GM19035 (cell line): ENCODE data around the gene GOLGA1.
"Not testable (repeated sequence)": the region's sequence is repeated elsewhere in the genome, so short reads cannot be mapped to it uniquely, and the experiment has no call there.

Experiments used
- ATAC-seq: cut with Tn5 transposase; IDR thresholded peaks from one replicate; pipeline ENCODE4 v1.9.1; 2021; ENCODE audit not compliant: unreplicated experiment

Gene GOLGA1, protein sequence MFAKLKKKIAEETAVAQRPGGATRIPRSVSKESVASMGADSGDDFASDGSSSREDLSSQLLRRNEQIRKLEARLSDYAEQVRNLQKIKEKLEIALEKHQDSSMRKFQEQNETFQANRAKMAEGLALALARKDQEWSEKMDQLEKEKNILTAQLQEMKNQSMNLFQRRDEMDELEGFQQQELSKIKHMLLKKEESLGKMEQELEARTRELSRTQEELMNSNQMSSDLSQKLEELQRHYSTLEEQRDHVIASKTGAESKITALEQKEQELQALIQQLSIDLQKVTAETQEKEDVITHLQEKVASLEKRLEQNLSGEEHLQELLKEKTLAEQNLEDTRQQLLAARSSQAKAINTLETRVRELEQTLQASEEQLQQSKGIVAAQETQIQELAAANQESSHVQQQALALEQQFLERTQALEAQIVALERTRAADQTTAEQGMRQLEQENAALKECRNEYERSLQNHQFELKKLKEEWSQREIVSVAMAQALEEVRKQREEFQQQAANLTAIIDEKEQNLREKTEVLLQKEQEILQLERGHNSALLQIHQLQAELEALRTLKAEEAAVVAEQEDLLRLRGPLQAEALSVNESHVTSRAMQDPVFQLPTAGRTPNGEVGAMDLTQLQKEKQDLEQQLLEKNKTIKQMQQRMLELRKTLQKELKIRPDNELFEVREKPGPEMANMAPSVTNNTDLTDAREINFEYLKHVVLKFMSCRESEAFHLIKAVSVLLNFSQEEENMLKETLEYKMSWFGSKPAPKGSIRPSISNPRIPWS

DNA sequence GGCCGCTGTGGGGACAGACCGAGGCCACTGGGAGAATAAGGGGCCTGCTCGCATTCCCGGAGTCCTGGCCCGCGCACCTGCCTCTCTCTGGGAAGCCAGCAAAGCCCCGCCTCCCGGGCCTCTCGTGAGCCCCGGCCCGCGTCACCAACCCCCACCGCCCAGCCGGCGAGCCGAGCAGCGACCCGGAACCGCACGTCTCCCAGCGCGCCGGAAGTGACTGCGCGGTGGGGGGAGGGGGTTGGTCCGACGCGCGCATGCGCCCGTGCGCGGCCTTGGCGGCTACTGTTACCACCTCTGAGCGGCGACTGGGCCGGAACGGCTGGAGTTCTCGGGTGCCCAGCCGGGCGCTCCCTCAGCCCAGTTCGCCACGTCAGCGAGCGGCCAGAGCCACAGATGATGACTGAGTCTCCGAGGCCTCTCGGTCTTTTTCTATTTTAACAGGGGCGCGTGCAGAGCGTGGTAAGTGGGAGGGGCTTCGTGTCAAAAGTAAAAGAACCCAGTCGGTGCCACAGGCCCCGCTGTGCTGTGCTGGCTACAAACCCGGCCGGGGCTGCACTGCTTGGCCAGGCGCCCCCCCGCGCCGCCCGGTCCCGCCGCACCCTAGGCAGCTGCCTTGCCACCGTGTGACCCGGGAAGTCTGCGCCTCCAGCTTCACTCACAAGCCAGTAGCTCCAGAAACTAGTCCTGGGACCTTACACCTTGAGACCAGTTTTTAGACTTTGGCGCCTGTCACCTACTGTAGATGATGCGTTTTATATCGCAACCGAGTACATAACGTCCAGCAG, at the start of gene GOLGA1:
Gene GOLGA1, minus strand, starts transcription at position 190 of the 785 bp plus-strand sequence. CDS start 2,372 bp downstream, outside the sequence.
- ATAC-seq = peak; percentile 84

DNA sequence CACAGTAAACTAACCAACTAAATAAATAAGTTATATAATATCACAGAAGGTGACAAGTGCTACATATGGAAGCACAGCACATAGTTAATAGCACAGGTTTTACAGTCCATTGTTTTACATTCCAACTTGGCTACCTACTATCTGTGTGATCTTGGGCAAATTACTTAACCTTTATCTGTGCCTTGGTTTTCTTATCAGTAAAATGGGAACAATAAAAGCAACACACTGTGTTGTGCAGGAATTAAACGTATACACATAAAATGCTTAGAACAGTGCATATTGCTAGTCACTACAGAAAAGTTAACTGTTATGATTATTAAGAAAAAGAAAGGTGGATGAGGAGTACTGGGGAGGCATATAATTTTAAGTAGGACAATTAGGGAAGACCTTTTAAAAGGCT, 42.8 kb upstream of the GOLGA1 start:
- ATAC-seq = no peak

DNA sequence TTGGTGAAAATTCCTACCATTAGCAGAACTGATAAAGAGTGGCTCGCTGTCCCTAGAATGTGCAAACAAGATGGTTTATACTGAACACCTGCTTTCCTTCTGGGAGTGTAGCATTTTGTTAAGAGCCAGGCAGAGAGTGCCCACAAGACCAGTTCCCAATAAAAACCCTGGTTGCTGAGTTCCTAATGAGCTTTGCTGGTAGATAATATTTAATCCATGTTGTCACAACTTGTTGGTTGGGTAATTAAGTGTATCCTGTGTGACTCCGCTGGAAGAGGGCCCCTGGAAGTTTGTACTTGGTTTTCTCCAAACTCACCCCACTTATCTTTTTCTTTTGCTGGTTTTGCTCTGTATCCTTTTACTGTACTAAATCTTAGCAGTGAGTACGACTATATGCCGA, 39.5 kb upstream of the GOLGA1 start:
- no peak for ATAC-seq

DNA sequence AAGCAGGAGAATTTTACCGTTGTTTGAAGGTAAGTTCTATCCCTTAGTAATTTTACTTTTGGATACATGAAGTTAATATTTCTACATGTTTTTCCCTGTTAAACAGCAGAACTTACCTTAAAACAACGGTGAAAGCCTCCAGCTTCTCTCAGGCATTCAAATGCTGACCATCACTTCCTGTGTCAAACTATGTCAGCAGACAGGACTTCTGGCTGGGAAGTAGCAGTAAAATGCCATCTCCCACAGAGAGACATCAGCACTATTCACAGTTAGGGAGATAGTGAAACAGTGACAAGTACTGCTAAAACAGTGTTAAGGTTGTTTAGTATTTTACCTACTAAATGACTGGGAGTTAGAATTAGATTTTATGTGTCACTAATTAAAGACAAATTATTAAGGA, 34.2 kb upstream of the GOLGA1 start:
- no peak for ATAC-seq

DNA sequence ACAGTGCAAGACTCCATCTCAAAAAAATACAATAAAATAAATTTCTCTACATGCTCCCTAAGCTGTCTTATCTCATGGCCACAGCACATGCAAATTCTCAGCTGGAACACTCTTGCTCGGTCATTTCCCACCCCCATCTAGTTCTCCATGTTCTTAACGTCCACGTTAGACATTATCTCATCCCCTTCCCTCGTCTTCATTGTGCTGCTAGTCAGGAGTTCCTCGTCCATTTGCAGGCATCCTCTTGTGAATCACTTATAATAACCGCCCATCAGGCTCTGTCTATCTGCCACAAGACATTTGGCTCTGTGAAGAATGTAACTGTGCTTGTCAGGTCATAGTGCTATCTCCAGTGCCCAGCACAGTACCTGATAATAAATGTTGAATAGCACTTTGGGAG, 32.9 kb upstream of the GOLGA1 start:
- no peak for ATAC-seq

DNA sequence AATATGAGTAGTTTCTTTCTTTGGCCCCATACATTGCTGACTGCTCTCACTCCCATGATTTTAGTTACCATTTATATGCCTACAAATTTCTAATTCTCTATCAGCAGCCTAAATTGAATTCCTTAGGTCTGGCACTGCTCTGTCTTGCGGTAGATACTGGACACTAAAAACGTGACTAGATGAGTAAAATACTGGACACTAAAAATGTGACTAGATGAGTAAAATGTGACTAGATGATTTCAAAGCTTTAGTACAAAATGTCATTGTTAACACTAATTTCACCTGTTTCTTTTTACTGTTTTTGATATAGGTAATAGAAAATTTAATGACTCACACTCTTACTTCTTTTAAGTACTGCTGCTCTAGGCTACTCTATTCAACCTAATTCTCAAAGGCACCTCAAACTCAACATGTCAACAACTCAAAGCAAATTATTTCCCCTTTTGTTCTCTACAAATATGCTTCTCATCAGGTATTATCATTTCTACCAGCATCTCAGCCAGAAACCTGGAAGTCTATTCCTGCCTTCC, 31.4 kb upstream of the GOLGA1 start:
- no peak for ATAC-seq

DNA sequence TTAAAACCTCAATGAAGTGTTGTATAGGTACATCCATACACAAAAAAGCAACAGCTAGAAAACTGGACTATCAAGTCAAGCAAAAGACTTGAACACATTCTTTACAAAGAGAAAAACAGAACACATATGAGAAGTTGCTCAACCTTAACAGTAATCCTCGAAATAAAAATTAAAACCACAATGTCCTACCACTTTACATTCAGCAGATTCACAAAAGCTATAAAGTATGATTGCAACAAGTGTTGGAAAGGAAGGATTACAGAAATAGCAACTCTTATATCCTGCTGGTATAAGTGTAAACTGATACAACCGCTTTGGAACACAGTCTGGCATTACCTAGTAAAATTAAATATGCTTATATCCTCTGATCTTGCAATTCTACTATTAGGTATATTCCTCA, 28.5 kb upstream of the GOLGA1 start:
- ATAC-seq = no peak

DNA sequence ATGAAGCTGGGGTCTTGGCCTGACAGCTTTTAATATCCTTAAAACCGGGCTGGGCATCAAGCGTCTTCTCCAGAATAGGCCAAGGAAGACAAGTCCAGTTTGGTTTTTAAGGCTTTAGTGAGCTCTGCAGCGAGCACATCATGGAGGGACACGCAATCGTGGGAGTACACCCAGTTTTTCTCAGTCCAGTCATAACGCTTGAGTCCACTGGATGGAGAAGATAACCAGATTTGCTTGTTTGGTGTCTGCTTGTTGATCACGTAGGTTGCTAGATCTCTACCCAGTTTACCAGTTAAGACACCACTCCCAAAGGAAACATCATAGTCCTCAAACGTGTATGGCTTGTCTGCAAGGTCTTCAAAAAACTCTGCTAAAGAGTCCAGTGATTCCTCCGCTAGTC, 27.4 kb upstream of the GOLGA1 start:
- ATAC-seq = no peak

DNA sequence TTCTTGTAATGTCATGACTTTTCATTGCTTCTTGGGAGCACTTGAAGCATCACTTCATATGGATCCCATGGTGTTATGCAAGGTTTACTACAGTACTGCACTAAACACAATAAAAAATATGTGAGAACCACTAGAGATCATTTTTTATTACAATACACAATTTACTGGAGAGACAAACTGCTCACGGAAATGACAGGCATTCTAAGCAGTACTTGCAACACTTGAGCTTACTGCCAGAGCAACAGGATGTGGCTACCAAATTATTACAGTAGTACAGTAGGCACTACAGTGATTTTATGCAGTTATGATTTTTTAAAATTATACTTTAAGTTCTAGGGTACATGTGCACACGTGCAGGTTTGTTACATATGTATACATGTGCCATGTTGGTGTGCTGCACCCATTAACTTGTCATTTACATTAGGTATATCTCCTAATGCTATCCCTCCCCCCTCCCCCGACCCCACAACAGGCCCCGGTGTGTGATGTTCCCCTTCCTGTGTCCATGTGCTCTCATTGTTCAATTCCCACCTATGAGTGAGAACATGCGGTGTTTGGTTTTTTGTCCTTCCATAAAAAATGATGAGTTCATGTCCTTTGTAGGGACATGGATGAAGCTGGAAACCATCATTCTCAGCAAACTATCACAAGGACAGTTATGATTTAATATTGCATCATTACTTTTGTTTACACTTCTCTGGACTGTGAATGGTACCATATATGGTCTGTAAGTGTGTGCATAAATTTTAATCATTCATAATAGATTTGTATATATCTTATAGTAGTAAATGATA, 25.1 kb upstream of the GOLGA1 start:
- not testable (repeated sequence) for ATAC-seq

DNA sequence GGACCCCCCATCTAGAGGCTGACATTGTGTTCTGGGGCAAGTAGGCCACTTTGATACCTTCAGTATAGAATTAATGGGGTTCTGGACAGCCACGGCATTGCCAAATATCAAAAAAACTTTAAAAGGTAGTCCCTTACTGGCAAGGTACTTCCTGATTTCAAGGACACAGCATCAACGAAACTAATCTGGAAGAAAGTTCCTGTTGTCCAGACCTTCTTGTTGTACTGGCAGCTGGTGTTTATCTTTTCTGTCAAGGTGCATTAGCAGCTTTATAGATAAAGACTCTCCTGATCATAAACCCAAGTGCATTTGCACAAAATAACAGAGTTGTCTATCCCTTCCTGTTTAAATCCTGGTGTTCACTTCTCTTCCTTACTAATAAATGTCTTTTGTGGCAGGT, 23.7 kb upstream of the GOLGA1 start:
- ATAC-seq = no peak

DNA sequence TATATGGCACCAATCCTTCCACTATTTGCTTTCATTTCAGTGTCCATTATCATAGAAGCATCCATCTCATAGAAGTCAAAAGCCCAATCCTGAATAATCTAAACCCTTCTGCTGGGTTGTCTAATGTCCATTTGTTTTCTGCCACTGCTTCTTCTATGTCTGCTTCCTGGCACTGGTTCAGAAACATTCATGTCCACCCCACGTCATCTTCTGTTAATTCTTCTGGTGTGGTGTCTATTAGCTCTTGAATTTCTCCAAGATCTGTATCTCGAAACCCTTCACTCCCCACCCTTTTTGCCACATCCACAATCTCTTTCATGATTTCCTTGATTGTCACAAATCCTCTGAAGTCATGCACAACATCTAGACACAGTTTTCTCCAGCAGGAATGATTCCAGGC, 23.2 kb upstream of the GOLGA1 start:
- ATAC-seq = no peak

DNA sequence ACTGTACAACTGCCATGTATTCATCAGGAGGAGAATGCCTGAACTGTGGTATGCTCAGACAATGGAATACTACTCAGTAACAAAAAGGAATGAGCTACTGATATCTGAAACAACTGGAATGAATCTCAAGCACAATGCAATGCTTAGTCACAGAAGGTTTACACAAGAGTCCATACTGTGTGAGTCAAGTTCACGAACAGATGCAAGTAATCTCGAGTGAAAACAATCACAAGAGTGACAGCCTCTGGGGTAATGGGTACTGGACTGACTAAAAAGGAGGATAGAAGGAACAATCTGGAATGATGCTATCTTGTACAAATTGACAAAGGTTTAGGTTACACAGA, 19.5 kb upstream of the GOLGA1 start:
- ATAC-seq = no peak

DNA sequence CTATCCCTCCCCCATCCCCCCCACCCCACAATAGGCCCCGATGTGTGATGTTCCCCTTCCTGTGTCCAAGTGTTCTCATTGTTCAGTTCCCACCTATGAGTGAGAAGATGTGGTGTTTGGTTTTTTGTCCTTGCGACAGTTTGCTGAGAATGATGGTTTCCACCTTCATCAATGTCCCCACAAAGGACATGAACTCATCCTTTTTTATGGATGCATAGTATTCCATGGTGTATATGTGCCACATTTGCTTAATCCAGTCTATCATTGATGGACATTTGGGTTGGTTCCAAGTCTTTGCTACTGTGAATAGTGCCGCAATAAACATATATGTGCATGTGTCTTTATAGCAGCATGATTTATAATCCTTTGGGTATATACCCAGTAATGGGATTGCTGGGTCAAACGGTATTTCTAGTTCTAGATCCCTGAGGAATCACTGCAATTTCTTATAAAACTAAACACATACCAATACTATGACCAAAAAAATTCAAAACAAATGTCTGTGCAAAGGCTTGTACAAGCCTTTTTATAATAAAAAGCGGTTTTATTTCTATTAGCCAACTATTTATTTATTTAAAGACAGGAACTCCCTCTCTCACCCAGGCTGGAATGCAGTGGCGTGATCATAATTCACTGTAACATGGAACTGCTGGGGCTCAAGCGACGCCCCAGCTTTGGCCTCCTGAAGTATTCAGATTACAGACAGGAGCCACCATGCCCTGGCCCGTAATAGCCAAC, 19.0 kb upstream of the GOLGA1 start:
- ATAC-seq = not testable (repeated sequence)

DNA sequence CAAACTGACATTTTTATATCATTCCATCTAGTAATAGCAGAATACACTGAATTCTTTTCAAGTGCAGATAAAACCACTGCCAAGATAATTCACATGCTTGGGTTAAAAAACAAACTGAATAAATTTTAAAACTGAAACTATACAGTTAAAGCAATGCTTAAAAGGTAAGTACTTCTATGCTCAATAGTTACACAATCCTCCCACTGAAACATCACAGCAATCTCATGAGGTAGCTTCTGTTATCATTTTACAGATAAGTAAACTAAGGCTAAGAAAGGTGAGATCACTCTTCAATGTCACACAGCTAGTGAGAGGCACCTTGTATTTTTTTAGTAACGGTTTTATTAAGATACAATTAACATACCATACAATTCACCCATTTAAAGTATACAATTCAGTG, 13.4 kb upstream of the GOLGA1 start:
- no peak for ATAC-seq

DNA sequence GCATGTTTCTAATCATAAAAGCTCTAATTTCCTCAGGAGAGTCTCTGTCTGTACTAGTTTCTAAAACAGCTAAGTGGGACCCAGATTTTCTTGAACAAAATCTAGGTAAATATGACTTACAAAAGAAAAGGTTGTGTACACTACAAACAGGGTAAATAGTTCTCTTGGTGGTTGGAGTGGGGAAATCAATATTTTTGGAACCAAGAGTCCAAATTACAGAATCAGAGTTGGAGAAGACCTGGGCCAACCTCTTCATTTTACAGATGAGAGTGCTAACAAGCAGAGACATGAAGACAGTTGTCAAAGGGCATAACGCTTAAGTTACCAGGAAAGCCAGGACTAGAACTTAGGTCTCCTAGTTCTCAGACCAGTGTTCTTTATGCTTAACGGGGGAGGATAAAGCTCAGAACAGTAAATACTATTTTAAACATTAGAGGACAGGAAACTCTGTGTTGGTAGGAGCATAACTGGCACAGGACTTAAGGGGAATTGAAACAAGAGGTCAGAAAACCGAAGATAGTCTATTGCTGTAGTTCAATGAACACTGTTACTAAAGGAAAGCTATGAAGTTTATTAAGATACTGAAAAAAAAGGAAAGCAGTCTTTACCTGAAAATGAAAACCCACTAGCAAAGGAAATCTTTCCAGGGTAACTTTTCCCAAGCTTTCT, 9.3 kb upstream of the GOLGA1 start:
- ATAC-seq = no peak

DNA sequence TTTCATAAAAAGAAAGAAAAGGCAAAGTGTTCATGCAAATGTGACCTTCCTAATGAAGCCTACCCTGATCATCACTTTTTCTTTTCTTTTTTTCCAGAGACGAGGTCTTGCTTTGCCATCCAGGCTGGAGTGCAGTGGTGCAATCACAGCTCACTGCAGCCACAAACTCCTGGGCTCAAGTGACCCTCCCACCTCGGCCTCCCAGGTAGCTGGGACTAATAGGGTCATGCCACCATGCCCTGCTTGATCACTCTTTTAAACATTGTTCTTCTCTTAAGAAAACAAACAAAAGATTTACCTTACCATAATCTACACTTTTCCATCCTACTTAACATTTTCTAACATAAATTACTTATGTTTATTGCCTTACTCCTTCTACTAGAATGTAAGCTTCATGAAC, 8.5 kb upstream of the GOLGA1 start:
- ATAC-seq = no peak

DNA sequence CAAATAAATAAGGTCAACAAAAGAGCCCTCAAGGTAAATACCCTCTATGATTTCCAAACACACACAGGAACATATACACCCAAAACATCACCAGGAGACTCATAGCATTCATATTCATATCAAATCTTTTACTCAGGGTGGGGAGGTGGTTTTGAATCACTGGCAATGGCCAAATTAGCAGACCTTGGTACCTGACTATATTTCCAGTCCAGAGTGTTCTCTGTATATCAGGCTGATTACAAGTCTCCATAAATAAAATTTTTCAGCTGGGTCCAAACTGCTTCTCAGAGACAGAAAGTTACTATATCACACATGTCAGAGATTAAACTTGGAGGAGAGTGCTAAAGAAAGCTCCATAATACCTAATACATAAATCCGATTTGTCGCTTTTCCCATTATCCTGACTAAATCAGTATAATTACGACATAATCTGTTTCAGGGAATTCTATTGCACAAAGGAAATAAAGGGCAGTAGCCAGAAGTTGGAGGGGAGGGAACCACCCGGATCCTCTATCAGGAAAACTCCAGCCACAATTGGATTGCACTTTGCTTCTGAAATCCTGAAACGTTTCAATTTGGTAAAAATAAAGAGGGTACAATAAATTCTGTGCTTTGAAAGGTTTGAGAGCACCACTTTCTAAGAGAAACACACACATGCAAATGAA, 7.0 kb upstream of the GOLGA1 start:
- ATAC-seq = no peak

DNA sequence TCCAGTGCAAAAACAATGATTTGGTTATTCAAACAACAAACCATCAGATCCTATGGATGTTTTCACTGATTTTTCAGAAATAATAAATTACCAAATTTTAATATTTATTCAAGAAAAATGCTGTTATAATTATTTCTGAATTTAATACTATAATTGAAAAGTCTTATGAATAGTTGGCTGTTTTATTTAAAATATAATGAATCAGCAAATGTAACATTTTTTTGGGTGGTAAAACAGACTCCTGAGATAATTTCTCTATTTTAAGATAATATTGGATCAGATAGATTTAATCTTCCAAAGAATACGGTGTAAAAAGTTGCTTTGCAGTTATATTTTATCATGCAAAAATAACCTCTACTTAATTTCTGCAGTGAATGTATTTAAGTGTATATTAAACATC, 5.3 kb upstream of the GOLGA1 start:
- ATAC-seq = no peak
